ENCODE data around the gene PAX8. TPM values are rescaled to one million over a fixed set of nuclear protein-coding genes. Genes with fewer than 3 reads are reported as not detected.

Gene PAX8
- total RNA-seq, 1 experiment from 2014 or later, result 0.15 TPM

DNA sequence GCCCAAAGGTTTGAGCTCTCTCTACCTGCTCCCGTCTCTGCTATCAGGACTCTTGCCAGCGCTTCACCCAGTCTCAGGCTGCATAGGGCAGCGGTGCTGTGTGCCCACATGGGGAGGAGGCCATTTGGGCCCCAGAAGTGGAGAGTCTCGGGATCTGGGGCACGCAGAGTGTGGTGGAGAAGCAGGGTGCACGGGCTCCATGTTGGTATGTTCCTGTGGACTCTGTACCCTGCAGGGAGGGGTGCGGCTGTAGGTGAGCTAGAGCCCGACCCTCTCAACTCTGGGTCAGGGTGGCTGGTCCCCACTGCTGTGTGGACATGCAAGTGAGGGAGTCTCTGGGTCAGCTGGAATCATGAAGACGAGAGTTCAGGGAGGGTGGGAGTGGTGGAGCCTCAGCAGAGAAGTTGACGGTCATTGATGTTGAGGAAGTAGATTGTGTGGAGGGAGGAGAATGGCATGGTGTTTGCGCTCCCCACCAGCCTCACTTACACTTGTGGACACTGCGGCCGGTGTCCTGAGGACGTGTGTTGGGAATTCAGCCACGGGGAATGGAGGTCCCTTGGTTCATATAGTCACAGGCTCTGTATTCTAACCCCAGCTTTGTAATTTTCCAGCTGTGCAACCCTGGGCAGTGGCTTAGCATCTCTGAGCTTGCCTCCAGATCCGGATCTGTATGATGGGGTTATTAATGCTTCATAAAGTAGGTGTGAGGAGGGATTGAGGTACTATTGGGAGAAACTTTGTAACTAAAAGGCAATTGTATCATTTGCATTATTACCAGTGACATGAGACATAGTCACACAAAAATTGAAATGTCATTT, 105.8 kb downstream of the PAX8 start:
- DNase-seq (ENCODE audit: low read depth, low spot score) (no peak), ATAC-seq (no peak)
- no peaks in the 10 kb centered on the region for H3K36me3 ChIP-seq (ENCODE audit: control insufficient read depth, insufficient read depth, low read length)
- TF ChIP-seq TCF7L2 (IDR thresholded peaks at IDR 0.05; ENCODE audit: low read depth, low read length) (no peak), SIN3A (IDR thresholded peaks at IDR 0.05; ENCODE audit: borderline replicate concordance, insufficient read depth, low read depth, low read length) (no peak), POLR2AphosphoS5 (IDR thresholded peaks at IDR 0.05; ENCODE audit: low read depth, low read length) (no peak), CTCF (IDR thresholded peaks at IDR 0.05) (no peak)
- TF ChIP-seq, protein P1, sequence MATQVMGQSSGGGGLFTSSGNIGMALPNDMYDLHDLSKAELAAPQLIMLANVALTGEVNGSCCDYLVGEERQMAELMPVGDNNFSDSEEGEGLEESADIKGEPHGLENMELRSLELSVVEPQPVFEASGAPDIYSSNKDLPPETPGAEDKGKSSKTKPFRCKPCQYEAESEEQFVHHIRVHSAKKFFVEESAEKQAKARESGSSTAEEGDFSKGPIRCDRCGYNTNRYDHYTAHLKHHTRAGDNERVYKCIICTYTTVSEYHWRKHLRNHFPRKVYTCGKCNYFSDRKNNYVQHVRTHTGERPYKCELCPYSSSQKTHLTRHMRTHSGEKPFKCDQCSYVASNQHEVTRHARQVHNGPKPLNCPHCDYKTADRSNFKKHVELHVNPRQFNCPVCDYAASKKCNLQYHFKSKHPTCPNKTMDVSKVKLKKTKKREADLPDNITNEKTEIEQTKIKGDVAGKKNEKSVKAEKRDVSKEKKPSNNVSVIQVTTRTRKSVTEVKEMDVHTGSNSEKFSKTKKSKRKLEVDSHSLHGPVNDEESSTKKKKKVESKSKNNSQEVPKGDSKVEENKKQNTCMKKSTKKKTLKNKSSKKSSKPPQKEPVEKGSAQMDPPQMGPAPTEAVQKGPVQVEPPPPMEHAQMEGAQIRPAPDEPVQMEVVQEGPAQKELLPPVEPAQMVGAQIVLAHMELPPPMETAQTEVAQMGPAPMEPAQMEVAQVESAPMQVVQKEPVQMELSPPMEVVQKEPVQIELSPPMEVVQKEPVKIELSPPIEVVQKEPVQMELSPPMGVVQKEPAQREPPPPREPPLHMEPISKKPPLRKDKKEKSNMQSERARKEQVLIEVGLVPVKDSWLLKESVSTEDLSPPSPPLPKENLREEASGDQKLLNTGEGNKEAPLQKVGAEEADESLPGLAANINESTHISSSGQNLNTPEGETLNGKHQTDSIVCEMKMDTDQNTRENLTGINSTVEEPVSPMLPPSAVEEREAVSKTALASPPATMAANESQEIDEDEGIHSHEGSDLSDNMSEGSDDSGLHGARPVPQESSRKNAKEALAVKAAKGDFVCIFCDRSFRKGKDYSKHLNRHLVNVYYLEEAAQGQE (IDR thresholded peaks at IDR 0.05; ENCODE audit: insufficient read depth in 1 of 2, low read depth in 2 of 2, low read length in 1 of 2), result no peak
- no peak overlapping the region for H3K27ac ChIP-seq (ENCODE audit: low read length)
- no TSS peak for BruUV-seq (replicated peaks)
- ChIA-PET CTCF (interaction anchor here (1.1 kb wide), 1 partner anchor 35 kb away, joined by 6 read pairs; no protein-coding TSS in a partner anchor), POLR2A (no interaction called here)
- H3K27me3 ChIP-seq (ENCODE audit: control insufficient read depth, insufficient read depth, low read length), result no peaks in the 10 kb centered on the region
- intact Hi-C loops (cut with micrococcal nuclease; ENCODE audit: unreplicated experiment), result no loop called here
- H3K4me1 ChIP-seq (ENCODE audit: control insufficient read depth, insufficient read depth, low read length), result no peaks in the 10 kb centered on the region
- in situ Hi-C loops (cut with HindIII; ENCODE audit: low pct_unique_long_range_greater_than_20kb, low sequenced_read_pairs), result no loop called here
- no peak overlapping the region for H3K4me3 ChIP-seq (ENCODE audit: low read depth in 2 of 2, low read length in 2 of 2)
- no peaks in the 10 kb centered on the region for H3K9me3 ChIP-seq (ENCODE audit: control insufficient read depth, insufficient read depth, low read depth, low read length)

- CTCF ChIA-PET, result interaction anchor here (1.1 kb wide), 1 partner anchor 33 kb away, joined by 6 read pairs; no protein-coding TSS in a partner anchor
- POLR2A ChIA-PET, result no interaction called here
- H3K27ac ChIP-seq (ENCODE audit: low read length), result no peak overlapping the region
- no peak overlapping the region for H3K4me3 ChIP-seq (ENCODE audit: low read depth in 2 of 2, low read length in 2 of 2)
- ATAC-seq (no peak), DNase-seq (ENCODE audit: low read depth, low spot score) (no peak)
- no TSS peak for BruUV-seq (replicated peaks)
- H3K27me3 ChIP-seq (ENCODE audit: control insufficient read depth, insufficient read depth, low read length), result no peaks in the 10 kb centered on the region
- no peaks in the 10 kb centered on the region for H3K36me3 ChIP-seq (ENCODE audit: control insufficient read depth, insufficient read depth, low read length)
- no peaks in the 10 kb centered on the region for H3K9me3 ChIP-seq (ENCODE audit: control insufficient read depth, insufficient read depth, low read depth, low read length)
- in situ Hi-C loops (cut with HindIII; ENCODE audit: low pct_unique_long_range_greater_than_20kb, low sequenced_read_pairs), result no loop called here
- H3K4me1 ChIP-seq (ENCODE audit: control insufficient read depth, insufficient read depth, low read length), result no peaks in the 10 kb centered on the region
- intact Hi-C loops (cut with micrococcal nuclease; ENCODE audit: unreplicated experiment), result no loop called here
- TF ChIP-seq SIN3A (IDR thresholded peaks at IDR 0.05; ENCODE audit: borderline replicate concordance, insufficient read depth, low read depth, low read length), result no peak
- no peak for TF ChIP-seq POLR2AphosphoS5 (IDR thresholded peaks at IDR 0.05; ENCODE audit: low read depth, low read length)
- TF ChIP-seq CTCF (IDR thresholded peaks at IDR 0.05), result no peak
- no peak for TF ChIP-seq TCF7L2 (IDR thresholded peaks at IDR 0.05; ENCODE audit: low read depth, low read length)
- TF ChIP-seq, protein P1 (IDR thresholded peaks at IDR 0.05; ENCODE audit: insufficient read depth in 1 of 2, low read depth in 2 of 2, low read length in 1 of 2), result no peak
These were observed 107.2 kb downstream of the PAX8 start for GRCh38 chr2:113171334-113172075.

All from Panc1 (cell line).